Pancreas (tissue), 10 donors: ENCODE results near the gene PRSS27. TPM values are rescaled to one million over a fixed set of nuclear protein-coding genes. Genes with fewer than 3 reads are reported as not detected.
"Not testable (repeated sequence)": the region's sequence is repeated elsewhere in the genome, so short reads cannot be mapped to it uniquely, and the experiment has no call there.

Experiments used
- ATAC-seq, 4 donors: fragments of 200-7000 bp; cut with Tn5 transposase; one replicate each; pipeline versions ENCODE4 v1.8.0 to v1.9.1; 2020; ENCODE audit warnings: mild to moderate bottlenecking in 4 of 4, moderate library complexity in 4 of 4
- DNase-seq, 6 donors: peaks; one replicate each; pipeline ENCODE4 v3.0.0-alpha.2; 2020
- FAIRE-seq: peaks from 2 replicates; lab custom pipeline; 2012; peaks lifted over from hg19 to GRCh38; lab: Jason Lieb, UNC
- H3K27ac ChIP-seq, 4 donors: fragments of 200-600 bp; sonication (generic); 1 replicate in 3 of 4; 2 replicates in 1 of 4; pipeline versions ENCODE4 v1.5.0 to v1.8.0; 2020
- H3K27me3 ChIP-seq, 4 donors: fragments of 200-600 bp; one replicate each; pipeline ENCODE4 v1.8.0; 2021
- H3K36me3 ChIP-seq, 3 donors: fragments of 200-600 bp; sonication (generic) in 1 of 3; one replicate each; pipeline versions ENCODE4 v1.5.0 to v1.8.0; 2020 to 2021
- H3K4me1 ChIP-seq, 3 donors: fragments of 200-600 bp; one replicate each; pipeline ENCODE4 v1.8.0; 2021
- H3K4me3 ChIP-seq, 4 donors: fragments of 200-600 bp; sonication (generic) in 2 of 4; one replicate each; pipeline versions ENCODE4 v1.5.0 to v1.8.0; 2020 to 2021
- H3K9me3 ChIP-seq, 4 donors: fragments of 200-600 bp; one replicate each; pipeline ENCODE4 v1.8.0; 2021
- WGBS, 2 donors: extraction: QIAGEN DNeasy Blood & Tissue Kit; methylation state at CpG; one replicate each; pipeline ENCODE4 v1.1.7; 2013; 5-methylcytosine and 5-hydroxymethylcytosine counted together
- intact Hi-C, 3 donors: fragments of 100-400 bp; cut with DNase I; formaldehyde crosslinking; loops; one replicate each; pipeline versions ENCODE4 v1.11.1 to v1.14.2; 2022
- polyA plus RNA-seq, 2 donors: library from polyadenylated mRNA; stranded (reverse); fragments of 200-250 nt; gene quantifications; one replicate each; pipeline ENCODE4 v1.2.3, GENCODE V29; 2013
- total RNA-seq, 6 donors: library from RNA; stranded (reverse); fragmentation: NEBNext Ultra II Directional in 4 of 6; extraction: Animal tissue kit (Norgen Biotek cat#: 25700) in 4 of 6; gene quantifications; one replicate each; pipeline versions ENCODE4 v1.2.1 to v1.2.4, GENCODE V29; 2021 to 2023
- TF ChIP-seq, protein P1 (sequence below), 4 donors: fragments of 200-600 bp; sonication (generic) in 3 of 4; IDR thresholded peaks; one replicate each; pipeline versions ENCODE4 v1.5.0 to v1.8.0; 2021; ENCODE audit warnings: antibody characterized with exemption in 4 of 4
- donor health status: healthy with polysubstance abuse.
- donor health status: DM: no; HTN: no; CAD: no; lungs with moderate emphysema.
- donor health status: DM: no; HTN: no; CAD: no.
- donor health status: control.
- donor health status: control.
- donor health status: Bipolar disorder and iron deficiency.
- donor health status: DM: yes; HTN: yes; CAD: no.
- donor health status: DM: no; HTN: no; CAD: no.
- donor health status: DM: no; HTN: no; CAD: no.
- donor health status: DM: yes; HTN: yes; CAD: no.

PRSS27 gene
- total and polyA plus RNA-seq, 8 donors: 0.22 to 2.1 (median 0.56) TPM

DNA sequence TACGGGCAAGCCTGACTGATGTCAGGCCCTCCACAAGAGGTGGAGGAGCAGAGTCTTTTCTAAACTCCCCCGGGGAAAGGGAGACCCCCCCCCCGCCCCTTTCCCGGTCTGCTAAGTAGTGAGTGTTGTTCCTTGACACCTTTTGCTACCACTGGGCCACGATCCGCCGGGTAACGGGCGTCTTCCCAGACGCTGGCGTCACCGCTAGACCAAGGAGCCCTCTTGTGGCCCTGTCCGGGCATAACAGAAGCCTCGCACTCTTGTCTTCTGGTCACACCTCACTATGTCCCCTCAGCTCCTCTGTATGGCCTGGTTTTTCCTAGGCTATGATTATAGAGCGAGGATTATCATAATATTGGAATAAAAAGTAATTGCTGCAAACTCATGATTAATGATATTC, 50.0 kb downstream of the PRSS27 start:
- peak overlapping the region in 1 of 4 donors; percentile 5 for H3K4me3 ChIP-seq
- ATAC-seq, H3K27me3 ChIP-seq, H3K36me3 ChIP-seq, intact Hi-C loops, H3K4me1 ChIP-seq, H3K27ac ChIP-seq, H3K9me3 ChIP-seq, FAIRE-seq: not testable (repeated sequence)
- WGBS, 2 donors: 9 to 12% methylated on average over 15 of the region's 15 CpGs
- TF ChIP-seq, protein P1, sequence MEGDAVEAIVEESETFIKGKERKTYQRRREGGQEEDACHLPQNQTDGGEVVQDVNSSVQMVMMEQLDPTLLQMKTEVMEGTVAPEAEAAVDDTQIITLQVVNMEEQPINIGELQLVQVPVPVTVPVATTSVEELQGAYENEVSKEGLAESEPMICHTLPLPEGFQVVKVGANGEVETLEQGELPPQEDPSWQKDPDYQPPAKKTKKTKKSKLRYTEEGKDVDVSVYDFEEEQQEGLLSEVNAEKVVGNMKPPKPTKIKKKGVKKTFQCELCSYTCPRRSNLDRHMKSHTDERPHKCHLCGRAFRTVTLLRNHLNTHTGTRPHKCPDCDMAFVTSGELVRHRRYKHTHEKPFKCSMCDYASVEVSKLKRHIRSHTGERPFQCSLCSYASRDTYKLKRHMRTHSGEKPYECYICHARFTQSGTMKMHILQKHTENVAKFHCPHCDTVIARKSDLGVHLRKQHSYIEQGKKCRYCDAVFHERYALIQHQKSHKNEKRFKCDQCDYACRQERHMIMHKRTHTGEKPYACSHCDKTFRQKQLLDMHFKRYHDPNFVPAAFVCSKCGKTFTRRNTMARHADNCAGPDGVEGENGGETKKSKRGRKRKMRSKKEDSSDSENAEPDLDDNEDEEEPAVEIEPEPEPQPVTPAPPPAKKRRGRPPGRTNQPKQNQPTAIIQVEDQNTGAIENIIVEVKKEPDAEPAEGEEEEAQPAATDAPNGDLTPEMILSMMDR (IDR thresholded peaks at IDR 0.05): peak; percentile 37 to 64 (median 48)
- peak; percentile 58 to 88 (median 75) for DNase-seq

DNA sequence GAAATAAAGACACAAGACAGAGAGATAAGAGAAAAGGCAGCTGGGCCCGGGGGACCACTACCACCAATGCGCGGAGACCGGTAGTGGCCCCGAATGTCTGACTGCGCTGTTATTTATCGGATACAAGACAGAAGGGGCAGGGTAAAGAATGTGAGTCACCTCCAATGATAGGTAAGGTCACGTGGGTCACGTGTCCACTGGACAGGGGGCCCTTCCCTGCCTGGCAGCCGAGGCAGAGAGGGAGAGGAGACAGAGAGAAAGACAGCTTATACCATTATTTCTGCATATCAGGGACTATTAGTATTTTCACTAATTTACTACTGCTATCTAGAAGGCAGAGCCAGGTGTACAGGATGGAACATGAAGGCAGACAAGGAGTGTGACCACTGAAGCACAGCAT, 50.4 kb downstream of the PRSS27 start:
- FAIRE-seq, intact Hi-C loops, DNase-seq, ATAC-seq, H3K27me3 ChIP-seq, H3K36me3 ChIP-seq, H3K9me3 ChIP-seq, H3K27ac ChIP-seq, H3K4me1 ChIP-seq: not testable (repeated sequence)
- H3K4me3 ChIP-seq: peak overlapping the region in 1 of 4 donors; percentile 5
- 66 to 73% methylated on average over 9 to 10 of the region's 10 CpGs for WGBS, 2 donors

GRCh38 chr16:2666671-2667070, 53.4 kb downstream of the PRSS27 start:
- H3K36me3 ChIP-seq, H3K9me3 ChIP-seq, H3K4me3 ChIP-seq, FAIRE-seq, H3K27ac ChIP-seq, ATAC-seq, intact Hi-C loops, H3K4me1 ChIP-seq, H3K27me3 ChIP-seq: not testable (repeated sequence)
- peak in 2 of 6 donors; percentile 11 to 38 for DNase-seq
- WGBS, 2 donors: 77 to 91% methylated on average over 7 of the region's 7 CpGs

DNA sequence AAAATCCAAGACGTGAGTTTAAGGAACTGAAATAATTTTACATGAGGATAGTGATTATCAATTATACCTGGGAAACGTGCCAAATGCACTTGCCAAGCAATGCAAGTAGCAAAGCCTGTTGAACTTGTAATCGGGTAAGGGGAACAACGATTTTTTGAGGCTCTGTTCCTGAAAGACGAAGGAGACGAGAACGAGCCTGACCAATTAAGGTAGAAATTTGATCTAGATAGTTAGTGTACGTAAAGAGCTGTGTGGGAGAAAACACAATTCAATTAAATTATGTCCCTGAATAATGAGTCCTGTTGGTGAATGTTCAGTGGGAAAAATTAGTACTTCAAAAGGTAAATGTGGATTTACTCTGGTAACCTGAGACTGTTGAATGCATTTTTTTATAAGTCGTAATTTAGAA, 55.4 kb downstream of the PRSS27 start:
- ATAC-seq (peak; percentile 40 to 47 (median 44)), DNase-seq (no peak), FAIRE-seq (no peak)
- Histone ChIP-seq H3K36me3 (peaks cover 0 to 6% (median 0%) of the 10 kb centered on the region in 3 donors), H3K9me3 (no peaks in the 10 kb centered on the region), H3K4me3 (no peak overlapping the region), H3K27me3 (no peaks in the 10 kb centered on the region), H3K27ac (peak overlapping the region in 3 of 4 donors; percentile 20 to 38 (median 24)), H3K4me1 (peaks cover 0 to 5% (median 0%) of the 10 kb centered on the region in 3 donors)
- 13 to 15% methylated on average over 9 of the region's 9 CpGs for WGBS, 2 donors
- intact Hi-C loops: no loop called here
- TF ChIP-seq, protein P1 (IDR thresholded peaks at IDR 0.05): no peak

DNA sequence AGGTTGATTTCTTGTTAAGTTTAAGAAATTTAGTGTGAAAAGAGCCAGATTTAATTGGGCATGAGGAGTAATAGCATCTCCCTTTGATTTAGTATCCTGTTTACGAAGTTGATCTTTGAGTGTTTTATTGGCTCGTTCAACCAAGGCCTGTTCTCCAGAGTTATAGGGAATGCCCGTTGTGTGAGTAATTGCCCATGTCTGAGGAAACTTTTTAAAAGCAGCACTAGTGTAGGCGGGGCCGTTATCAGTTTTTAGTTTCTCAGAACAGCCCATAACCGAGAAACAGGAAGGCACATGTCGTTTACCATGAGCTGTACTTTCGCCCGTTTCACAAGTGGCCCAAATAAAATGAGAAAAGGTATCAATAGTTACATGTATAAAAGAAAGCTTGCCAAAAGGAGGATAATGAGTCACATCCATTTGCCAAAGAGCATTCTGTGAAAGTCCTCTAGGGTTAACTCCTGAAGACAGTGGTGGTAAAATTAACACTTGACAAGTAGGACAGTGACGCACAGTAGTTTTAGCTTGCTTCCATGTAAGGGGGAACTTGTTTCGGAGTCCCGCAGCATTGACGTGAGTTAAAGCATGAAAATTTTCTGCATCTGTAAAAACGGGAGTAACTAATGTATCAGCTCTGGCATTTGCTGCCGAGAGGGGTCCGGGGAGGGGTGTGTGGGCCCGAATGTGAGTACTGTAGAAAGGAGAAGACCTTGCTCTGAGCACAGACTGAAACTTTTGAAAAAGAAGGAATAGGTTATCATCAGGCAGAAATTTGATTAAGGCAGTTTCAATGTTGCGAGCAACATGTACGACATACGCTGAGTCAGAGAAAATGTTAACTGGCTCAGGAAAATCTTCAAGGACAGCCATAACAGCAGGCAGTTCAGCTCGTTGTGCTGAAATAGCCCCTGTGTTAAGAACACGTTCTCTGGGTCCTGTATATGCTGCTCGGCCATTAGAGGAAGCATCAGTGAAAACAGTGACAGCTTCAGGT, 56.2 kb downstream of the PRSS27 start:
- ATAC-seq: peak in 3 of 4 donors; percentile 64 to 74 (median 66)

More for the DNA sequence above, 56.2 kb downstream of the PRSS27 start:
- Histone ChIP-seq H3K4me3 (no peak overlapping the region), H3K36me3 (peaks cover 0 to 6% (median 0%) of the 10 kb centered on the region in 3 donors), H3K4me1 (peaks cover 0 to 5% (median 0%) of the 10 kb centered on the region in 3 donors), H3K9me3 (no peaks in the 10 kb centered on the region), H3K27ac (peak overlapping the region in 3 of 4 donors; percentile 20 to 38 (median 24)), H3K27me3 (no peaks in the 10 kb centered on the region)
- FAIRE-seq (no peak), DNase-seq (peak in 1 of 6 donors; percentile 4)
- WGBS, 2 donors: 45 to 57% methylated on average over 23 of the region's 23 CpGs
- TF ChIP-seq, protein P1 (IDR thresholded peaks at IDR 0.05): no peak
- intact Hi-C loops: no loop called here

Other genes with a start within 250 kb of the PRSS27 start
- gene NTN3, start 248.9 kb downstream of the PRSS27 start, total RNA-seq: under 1 TPM in 3 of 6 donors, not detected in 3; 0.09 to 0.22 (median 0.20) TPM
- gene NTN3, start 248.9 kb downstream of the PRSS27 start, polyA plus RNA-seq: under 1 TPM; 0.07 to 0.08 TPM
- gene TBC1D24, start 245.1 kb downstream of the PRSS27 start, total RNA-seq: 10 to 100 TPM; 16.8 to 23.7 (median 19.7) TPM
- gene TBC1D24, start 245.1 kb downstream of the PRSS27 start, polyA plus RNA-seq: 10 to 100 TPM; 10.8 to 16.0 TPM
- 10 to 100 TPM; 39.9 to 92.3 (median 66.8) TPM for gene ATP6V0C, start 206.3 kb downstream of the PRSS27 start, total RNA-seq
- 100 to 1,000 TPM in 1 of 2 donors, 10 to 100 TPM in 1; 59.8 to 124 TPM for gene ATP6V0C, start 206.3 kb downstream of the PRSS27 start, polyA plus RNA-seq
- 10 to 100 TPM in 4 of 6 donors, 1 to 10 TPM in 2; 8.0 to 18.7 (median 10.9) TPM for gene AMDHD2, start 199.9 kb downstream of the PRSS27 start, total RNA-seq
- 10 to 100 TPM; 27.7 to 36.3 TPM for gene AMDHD2, start 199.9 kb downstream of the PRSS27 start, polyA plus RNA-seq
- gene CEMP1, start 188.8 kb downstream of the PRSS27 start, total RNA-seq: under 1 TPM; 0.12 to 0.92 (median 0.62) TPM
- 1 to 10 TPM; 1.1 to 1.2 TPM for gene CEMP1, start 188.8 kb downstream of the PRSS27 start, polyA plus RNA-seq
- 10 to 100 TPM; 24.2 to 34.8 (median 31.9) TPM for gene PDPK1, start 182.2 kb downstream of the PRSS27 start, total RNA-seq
- 10 to 100 TPM; 12.7 to 27.3 TPM for gene PDPK1, start 182.2 kb downstream of the PRSS27 start, polyA plus RNA-seq
- gene KCTD5, start 37.7 kb downstream of the PRSS27 start, total RNA-seq: 1 to 10 TPM; 4.5 to 8.9 (median 6.7) TPM
- gene KCTD5, start 37.7 kb downstream of the PRSS27 start, polyA plus RNA-seq: 1 to 10 TPM; 6.3 to 7.7 TPM
- 100 to 1,000 TPM; 244 to 448 (median 301) TPM for gene SRRM2, start 32.4 kb upstream of the PRSS27 start, total RNA-seq
- 1,000 to 10,000 TPM in 1 of 2 donors, 100 to 1,000 TPM in 1; 850 to 1,932 TPM for gene SRRM2, start 32.4 kb upstream of the PRSS27 start, polyA plus RNA-seq
- 100 to 1,000 TPM in 2 of 6 donors, 10 to 100 TPM in 4; 69.9 to 107 (median 95.0) TPM for gene ELOB, start 57.1 kb upstream of the PRSS27 start, total RNA-seq
- 100 to 1,000 TPM; 157 to 318 TPM for gene ELOB, start 57.1 kb upstream of the PRSS27 start, polyA plus RNA-seq
- not detected for gene PRSS33, start 67.3 kb upstream of the PRSS27 start, total RNA-seq
- gene PRSS33, start 67.3 kb upstream of the PRSS27 start, polyA plus RNA-seq: under 1 TPM in 1 of 2 donors, not detected in 1; 0.05 TPM
- not detected for gene PRSS41, start 78.2 kb upstream of the PRSS27 start, total RNA-seq
- not detected for gene PRSS41, start 78.2 kb upstream of the PRSS27 start, polyA plus RNA-seq
- gene PRSS21, start 97.0 kb upstream of the PRSS27 start, total RNA-seq: 1 to 10 TPM in 4 of 6 donors, under 1 TPM in 1, not detected in 1; 0.60 to 3.2 (median 1.4) TPM
- under 1 TPM; 0.59 to 0.99 TPM for gene PRSS21, start 97.0 kb upstream of the PRSS27 start, polyA plus RNA-seq
- gene ZG16B, start 110.1 kb upstream of the PRSS27 start, total RNA-seq: 1 to 10 TPM in 1 of 6 donors, under 1 TPM in 5; 0.43 to 1.5 (median 0.80) TPM
- 1 to 10 TPM in 1 of 2 donors, under 1 TPM in 1; 0.65 to 1.7 TPM for gene ZG16B, start 110.1 kb upstream of the PRSS27 start, polyA plus RNA-seq
- 10 to 100 TPM in 3 of 6 donors, 1 to 10 TPM in 3; 8.4 to 28.5 (median 13.1) TPM for gene PRSS22, start 137.9 kb upstream of the PRSS27 start, total RNA-seq
- 10 to 100 TPM; 48.7 to 59.5 TPM for gene PRSS22, start 137.9 kb upstream of the PRSS27 start, polyA plus RNA-seq
- gene FLYWCH2, start 163.0 kb upstream of the PRSS27 start, total RNA-seq: 10 to 100 TPM in 1 of 6 donors, 1 to 10 TPM in 5; 5.8 to 10.1 (median 7.7) TPM
- 10 to 100 TPM; 18.2 to 26.1 TPM for gene FLYWCH2, start 163.0 kb upstream of the PRSS27 start, polyA plus RNA-seq
- gene FLYWCH1, start 191.7 kb upstream of the PRSS27 start, total RNA-seq: 10 to 100 TPM; 11.5 to 18.6 (median 14.9) TPM
- 10 to 100 TPM; 31.5 to 40.4 TPM for gene FLYWCH1, start 191.7 kb upstream of the PRSS27 start, polyA plus RNA-seq
- under 1 TPM in 3 of 6 donors, not detected in 3; 0.09 to 0.32 (median 0.16) TPM for gene KREMEN2, start 244.1 kb upstream of the PRSS27 start, total RNA-seq
- under 1 TPM; 0.07 to 0.27 TPM for gene KREMEN2, start 244.1 kb upstream of the PRSS27 start, polyA plus RNA-seq
- gene PAQR4, start 249.1 kb upstream of the PRSS27 start, total RNA-seq: 1 to 10 TPM; 5.3 to 9.1 (median 6.3) TPM
- 10 to 100 TPM in 1 of 2 donors, 1 to 10 TPM in 1; 6.6 to 12.5 TPM for gene PAQR4, start 249.1 kb upstream of the PRSS27 start, polyA plus RNA-seq